ENCODE measurements around the gene AAK1. TPM values are rescaled to one million over a fixed set of nuclear protein-coding genes. Genes with fewer than 3 reads are reported as not detected.

Gene AAK1
- total and polyA plus RNA-seq, 4 donors: 6.9 to 95.6 (median 51.0) TPM

GRCh38 chr2:69582582-69583176, 60.9 kb downstream of the AAK1 start:
- Histone ChIP-seq H3K9me3 (ENCODE audit: control insufficient read depth, low read length) (no peaks in the 10 kb centered on the region), H3K27ac (ENCODE audit: low read depth in 1 of 2, low read length in 2 of 2) (no peak overlapping the region), H3K4me3 (ENCODE audit: low read length in 2 of 2) (no peak overlapping the region), H3K27me3 (ENCODE audit: control insufficient read depth in 1 of 2, insufficient read depth in 2 of 2, low read length in 1 of 2) (no peaks in the 10 kb centered on the region), H3K4me1 (ENCODE audit: control insufficient read depth in 1 of 2, insufficient read depth in 2 of 2, low read length in 2 of 2) (peaks cover 0 to 2% of the 10 kb centered on the region in 2 donors), H3K36me3 (ENCODE audit: control insufficient read depth in 1 of 2, insufficient read depth in 2 of 2, low read length in 1 of 2) (no peaks in the 10 kb centered on the region)
- intact Hi-C loops (cut with DNase I): loop anchor here in 1 of 2 donors (10.0 kb wide), 1 partner anchor 242 kb away; the partner anchor contains the start of gene GMCL1
- 26 to 29% methylated on average over 3 of the region's 3 CpGs for WGBS, 2 donors
- ATAC-seq (ENCODE audit: low FRiP score) (no peak), DNase-seq (no peak)

- ATAC-seq (ENCODE audit: low FRiP score) (no peak), DNase-seq (no peak)
- H3K9me3 ChIP-seq (ENCODE audit: control insufficient read depth, low read length): no peaks in the 10 kb centered on the region
- no peak overlapping the region for H3K4me3 ChIP-seq (ENCODE audit: low read length in 2 of 2)
- H3K27me3 ChIP-seq (ENCODE audit: control insufficient read depth in 1 of 2, insufficient read depth in 2 of 2, low read length in 1 of 2): no peaks in the 10 kb centered on the region
- no peaks in the 10 kb centered on the region for H3K36me3 ChIP-seq (ENCODE audit: control insufficient read depth in 1 of 2, insufficient read depth in 2 of 2, low read length in 1 of 2)
- no peak overlapping the region for H3K27ac ChIP-seq (ENCODE audit: low read depth in 1 of 2, low read length in 2 of 2)
- H3K4me1 ChIP-seq (ENCODE audit: control insufficient read depth in 1 of 2, insufficient read depth in 2 of 2, low read length in 2 of 2): peaks cover 0 to 2% of the 10 kb centered on the region in 2 donors
- WGBS, 2 donors: 63 to 75% methylated on average over 14 of the region's 14 CpGs
- intact Hi-C loops (cut with DNase I): loop anchor here in 1 of 2 donors (10.0 kb wide), 1 partner anchor 243 kb away; the partner anchor contains the start of gene GMCL1
Observed at GRCh38 chr2:69581774-69582581, 61.6 kb downstream of the AAK1 start.

DNA sequence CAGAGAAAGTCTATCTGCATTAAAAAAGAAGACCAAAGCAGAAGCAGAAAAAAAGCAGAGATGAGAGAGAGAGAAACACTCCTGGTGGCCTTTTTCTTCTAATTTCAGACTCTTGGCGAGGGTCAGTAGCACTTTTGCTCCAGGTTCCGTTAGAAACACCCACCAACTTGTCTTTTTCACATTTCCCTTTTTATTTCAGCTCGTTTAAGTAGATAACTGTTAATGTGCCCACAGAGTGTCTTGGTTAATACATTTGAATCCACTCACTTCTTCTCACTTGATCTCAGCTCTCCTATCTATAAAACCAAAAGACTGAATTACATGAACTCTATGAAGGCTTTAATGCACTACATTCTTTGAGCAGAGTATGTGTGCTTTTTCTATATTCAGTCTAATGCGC, 63.1 kb downstream of the AAK1 start:
- 92 to 96% methylated on average over 4 of the region's 4 CpGs for WGBS, 2 donors
- H3K27me3 ChIP-seq (ENCODE audit: control insufficient read depth in 1 of 2, insufficient read depth in 2 of 2, low read length in 1 of 2): no peaks in the 10 kb centered on the region
- DNase-seq: no peak
- ATAC-seq (ENCODE audit: low FRiP score): no peak
- intact Hi-C loops (cut with DNase I): loop anchor here in 1 of 2 donors (10.0 kb wide), 1 partner anchor 244 kb away; the partner anchor contains the start of gene GMCL1
- no peaks in the 10 kb centered on the region for H3K9me3 ChIP-seq (ENCODE audit: control insufficient read depth, low read length)
- H3K36me3 ChIP-seq (ENCODE audit: control insufficient read depth in 1 of 2, insufficient read depth in 2 of 2, low read length in 1 of 2): no peaks in the 10 kb centered on the region
- peaks cover 0 to 2% of the 10 kb centered on the region in 2 donors for H3K4me1 ChIP-seq (ENCODE audit: control insufficient read depth in 1 of 2, insufficient read depth in 2 of 2, low read length in 2 of 2)
- H3K27ac ChIP-seq (ENCODE audit: low read depth in 1 of 2, low read length in 2 of 2): no peak overlapping the region
- H3K4me3 ChIP-seq (ENCODE audit: low read length in 2 of 2): no peak overlapping the region

GRCh38 chr2:69579536-69579935, 64.0 kb downstream of the AAK1 start:
- WGBS, 2 donors: 93 to 95% methylated on average over 3 of the region's 3 CpGs
- Histone ChIP-seq H3K4me3 (ENCODE audit: low read length in 2 of 2) (no peak overlapping the region), H3K27ac (ENCODE audit: low read depth in 1 of 2, low read length in 2 of 2) (no peak overlapping the region), H3K27me3 (ENCODE audit: control insufficient read depth in 1 of 2, insufficient read depth in 2 of 2, low read length in 1 of 2) (no peaks in the 10 kb centered on the region), H3K4me1 (ENCODE audit: control insufficient read depth in 1 of 2, insufficient read depth in 2 of 2, low read length in 2 of 2) (peaks cover 0 to 2% of the 10 kb centered on the region in 2 donors), H3K9me3 (ENCODE audit: control insufficient read depth, low read length) (no peaks in the 10 kb centered on the region), H3K36me3 (ENCODE audit: control insufficient read depth in 1 of 2, insufficient read depth in 2 of 2, low read length in 1 of 2) (no peaks in the 10 kb centered on the region)
- intact Hi-C loops (cut with DNase I): no loop called here
- no peak for DNase-seq
- ATAC-seq (ENCODE audit: low FRiP score): no peak

GRCh38 chr2:69578198-69578540, 65.4 kb downstream of the AAK1 start:
- peaks cover 0 to 2% of the 10 kb centered on the region in 2 donors for H3K4me1 ChIP-seq (ENCODE audit: control insufficient read depth in 1 of 2, insufficient read depth in 2 of 2, low read length in 2 of 2)
- DNase-seq (no peak), ATAC-seq (ENCODE audit: low FRiP score) (no peak)
- no peak overlapping the region for H3K27ac ChIP-seq (ENCODE audit: low read depth in 1 of 2, low read length in 2 of 2)
- 94 to 97% methylated on average over 2 of the region's 2 CpGs for WGBS, 2 donors
- no peaks in the 10 kb centered on the region for H3K36me3 ChIP-seq (ENCODE audit: control insufficient read depth in 1 of 2, insufficient read depth in 2 of 2, low read length in 1 of 2)
- no peak overlapping the region for H3K4me3 ChIP-seq (ENCODE audit: low read length in 2 of 2)
- intact Hi-C loops (cut with DNase I): no loop called here
- no peaks in the 10 kb centered on the region for H3K27me3 ChIP-seq (ENCODE audit: control insufficient read depth in 1 of 2, insufficient read depth in 2 of 2, low read length in 1 of 2)
- no peaks in the 10 kb centered on the region for H3K9me3 ChIP-seq (ENCODE audit: control insufficient read depth, low read length)

DNA sequence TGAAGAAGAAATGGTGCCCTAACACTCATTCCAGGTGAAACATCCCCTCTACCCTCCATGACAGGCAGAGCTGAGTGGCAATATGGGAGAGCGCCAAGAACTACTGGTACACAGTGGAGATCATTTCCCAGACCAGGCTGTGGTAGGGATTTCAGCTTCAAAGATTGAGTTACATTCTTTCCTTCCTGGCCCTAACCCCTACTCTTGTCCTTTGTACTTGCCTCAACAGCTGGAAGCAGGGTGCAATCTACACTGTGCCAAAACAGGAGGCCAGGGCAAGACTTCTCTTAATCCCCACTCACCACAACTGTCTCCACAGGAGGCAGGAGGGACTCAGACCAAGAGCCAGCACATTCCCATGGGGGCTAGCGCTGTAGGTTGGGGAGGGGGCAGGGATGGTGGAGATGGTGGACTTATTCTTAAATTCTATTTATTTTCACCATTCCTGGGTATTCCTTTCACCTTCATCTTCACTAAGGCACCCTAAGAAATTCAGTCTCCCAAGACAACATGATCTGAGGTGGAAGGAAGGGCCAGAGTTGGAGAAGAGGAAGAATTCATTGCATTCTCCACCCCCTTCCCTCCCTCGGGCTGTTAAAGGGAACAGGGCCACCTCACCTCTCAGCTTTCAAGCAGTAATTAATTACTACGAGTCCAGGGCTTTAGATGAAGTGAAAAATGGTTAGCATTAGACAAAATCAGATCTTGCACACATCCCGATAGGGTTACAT, 65.9 kb downstream of the AAK1 start:
- H3K27me3 ChIP-seq (ENCODE audit: control insufficient read depth in 1 of 2, insufficient read depth in 2 of 2, low read length in 1 of 2): no peaks in the 10 kb centered on the region
- intact Hi-C loops (cut with DNase I): no loop called here
- H3K27ac ChIP-seq (ENCODE audit: low read depth in 1 of 2, low read length in 2 of 2): no peak overlapping the region
- no peaks in the 10 kb centered on the region for H3K9me3 ChIP-seq (ENCODE audit: control insufficient read depth, low read length)
- no peaks in the 10 kb centered on the region for H3K36me3 ChIP-seq (ENCODE audit: control insufficient read depth in 1 of 2, insufficient read depth in 2 of 2, low read length in 1 of 2)
- H3K4me1 ChIP-seq (ENCODE audit: control insufficient read depth in 1 of 2, insufficient read depth in 2 of 2, low read length in 2 of 2): peaks cover 0 to 2% of the 10 kb centered on the region in 2 donors
- H3K4me3 ChIP-seq (ENCODE audit: low read length in 2 of 2): no peak overlapping the region
- WGBS, 2 donors: 78 to 84% methylated on average over 5 of the region's 5 CpGs
- DNase-seq (no peak), ATAC-seq (ENCODE audit: low FRiP score) (no peak)

- H3K36me3 ChIP-seq (ENCODE audit: control insufficient read depth in 1 of 2, insufficient read depth in 2 of 2, low read length in 1 of 2): no peaks in the 10 kb centered on the region
- H3K27me3 ChIP-seq (ENCODE audit: control insufficient read depth in 1 of 2, insufficient read depth in 2 of 2, low read length in 1 of 2): no peaks in the 10 kb centered on the region
- no peaks in the 10 kb centered on the region for H3K9me3 ChIP-seq (ENCODE audit: control insufficient read depth, low read length)
- ATAC-seq (ENCODE audit: low FRiP score) (no peak), DNase-seq (no peak)
- intact Hi-C loops (cut with DNase I): no loop called here
- H3K4me3 ChIP-seq (ENCODE audit: low read length in 2 of 2): no peak overlapping the region
- no peaks in the 10 kb centered on the region for H3K4me1 ChIP-seq (ENCODE audit: control insufficient read depth in 1 of 2, insufficient read depth in 2 of 2, low read length in 2 of 2)
- 87 to 92% methylated on average over 5 of the region's 5 CpGs for WGBS, 2 donors
- no peak overlapping the region for H3K27ac ChIP-seq (ENCODE audit: low read depth in 1 of 2, low read length in 2 of 2)
Observed at GRCh38 chr2:69576880-69577279, 66.7 kb downstream of the AAK1 start.

- Histone ChIP-seq H3K36me3 (ENCODE audit: control insufficient read depth in 1 of 2, insufficient read depth in 2 of 2, low read length in 1 of 2) (no peaks in the 10 kb centered on the region), H3K27ac (ENCODE audit: low read depth in 1 of 2, low read length in 2 of 2) (no peak overlapping the region), H3K27me3 (ENCODE audit: control insufficient read depth in 1 of 2, insufficient read depth in 2 of 2, low read length in 1 of 2) (no peaks in the 10 kb centered on the region), H3K4me3 (ENCODE audit: low read length in 2 of 2) (no peak overlapping the region), H3K9me3 (ENCODE audit: control insufficient read depth, low read length) (no peaks in the 10 kb centered on the region), H3K4me1 (ENCODE audit: control insufficient read depth in 1 of 2, insufficient read depth in 2 of 2, low read length in 2 of 2) (peaks cover 0 to 2% of the 10 kb centered on the region in 2 donors)
- ATAC-seq (ENCODE audit: low FRiP score) (no peak), DNase-seq (no peak)
- WGBS, 2 donors: 85 to 100% methylated on average over 1 of the region's 1 CpG
- intact Hi-C loops (cut with DNase I): no loop called here
Observed at GRCh38 chr2:69575926-69576325, 67.6 kb downstream of the AAK1 start.
